Measurements from ENCODE around the gene FZD10.

FZD10 gene

GRCh38 chr12:130192642-130193345 lies 30.5 kb downstream of the FZD10 start:
- in situ Hi-C loops (cut with HindIII; ENCODE audit: low sequenced_read_pairs) = no loop called here

GRCh38 chr12:130194154-130194553 lies 31.9 kb downstream of the FZD10 start:
- no peak overlapping the region for H3K4me3 ChIP-seq (ENCODE audit: low read depth, low read length)
- no peak for TF ChIP-seq CTCF (IDR thresholded peaks at IDR 0.05; ENCODE audit: low read depth, low read length)
- in situ Hi-C loops (cut with HindIII; ENCODE audit: low sequenced_read_pairs) = no loop called here
- DNase-seq (ENCODE audit: low read depth, low spot score) = no peak

More at GRCh38 chr12:130192642-130193345, 30.5 kb downstream of the FZD10 start:
- no peak for TF ChIP-seq CTCF (IDR thresholded peaks at IDR 0.05; ENCODE audit: low read depth, low read length)
- no peak for DNase-seq (ENCODE audit: low read depth, low spot score)
- H3K4me3 ChIP-seq (ENCODE audit: low read depth, low read length) = no peak overlapping the region

GRCh38 chr12:130195369-130195768 lies 33.1 kb downstream of the FZD10 start:
- no peak overlapping the region for H3K4me3 ChIP-seq (ENCODE audit: low read depth, low read length)
- DNase-seq (ENCODE audit: low read depth, low spot score) = no peak
- TF ChIP-seq CTCF (IDR thresholded peaks at IDR 0.05; ENCODE audit: low read depth, low read length) = no peak
- in situ Hi-C loops (cut with HindIII; ENCODE audit: low sequenced_read_pairs) = no loop called here

- TF ChIP-seq CTCF (IDR thresholded peaks at IDR 0.05; ENCODE audit: low read depth, low read length) = no peak
- DNase-seq (ENCODE audit: low read depth, low spot score) = no peak
- H3K4me3 ChIP-seq (ENCODE audit: low read depth, low read length) = no peak overlapping the region
- in situ Hi-C loops (cut with HindIII; ENCODE audit: low sequenced_read_pairs) = no loop called here
Measured at GRCh38 chr12:130195776-130196175, 33.5 kb downstream of the FZD10 start.

- no peak overlapping the region for H3K4me3 ChIP-seq (ENCODE audit: low read depth, low read length)
- in situ Hi-C loops (cut with HindIII; ENCODE audit: low sequenced_read_pairs) = no loop called here
Measured at GRCh38 chr12:130196827-130197226, 34.6 kb downstream of the FZD10 start.

GRCh38 chr12:130198026-130198662 lies 35.9 kb downstream of the FZD10 start:
- TF ChIP-seq CTCF (IDR thresholded peaks at IDR 0.05; ENCODE audit: low read depth, low read length) = no peak
- no peak for DNase-seq (ENCODE audit: low read depth, low spot score)
- in situ Hi-C loops (cut with HindIII; ENCODE audit: low sequenced_read_pairs) = no loop called here
- H3K4me3 ChIP-seq (ENCODE audit: low read depth, low read length) = no peak overlapping the region

More at GRCh38 chr12:130196827-130197226, 34.6 kb downstream of the FZD10 start:
- DNase-seq (ENCODE audit: low read depth, low spot score) = no peak
- TF ChIP-seq CTCF (IDR thresholded peaks at IDR 0.05; ENCODE audit: low read depth, low read length) = no peak

All from astrocyte of the spinal cord (primary cell).